A549 (cell line): ENCODE data around the gene KCNIP4. TPM values are rescaled to one million over a fixed set of nuclear protein-coding genes. Genes with fewer than 3 reads are reported as not detected.

Source experiments
- ATAC-seq, 2 experiments: fragments of 200-7000 bp in 1 of 2; fragments of >200 bp in 1 of 2; cut with Nextera tagmentation in 1 of 2; cut with Tn5 transposase in 1 of 2; 3 replicates each; pipeline versions ENCODE4 v1.8.0 to v1.9.1; 2018 to 2020; ENCODE audit warnings: mild to moderate bottlenecking in 1 of 2, moderate library complexity in 1 of 2
- CTCF ChIA-PET: fragments of 300-600 bp; sonication (Branson Sonifier 250); formaldehyde crosslinking; extraction: SDS; loops from one replicate; lab custom pipeline; 2021; ENCODE audit warnings: antibody characterized with exemption, inconsistent platforms; lab: Yijun Ruan, JAX
- POLR2A ChIA-PET: fragments of 350-600 bp; formaldehyde crosslinking; extraction: SDS; loops from one replicate; lab custom pipeline; 2021; ENCODE audit warnings: antibody characterized with exemption, inconsistent platforms; lab: Yijun Ruan, JAX
- DNase-seq, 2 experiments: peaks; one replicate each; pipeline versions ENCODE4 v3.0.0 to v3.0.0-alpha.2; 2011 to 2016; ENCODE audit warnings: low read depth in 1 of 2, low spot score in 1 of 2
- FAIRE-seq: peaks from 2 replicates; lab custom pipeline; 2011; peaks lifted over from hg19 to GRCh38; lab: Jason Lieb, UNC
- H3K27ac ChIP-seq, 2 experiments: fragments of >200 bp; sonication (Bioruptor Twin); formaldehyde crosslinking; 3 replicates each; pipeline ENCODE4 v1.5.1; 2016 to 2017
- H3K4me1 ChIP-seq: fragments of >200 bp; sonication (Bioruptor Twin); formaldehyde crosslinking; 3 replicates; pipeline ENCODE4 v1.6.1; 2016
- H3K4me2 ChIP-seq: fragments of >200 bp; sonication (Bioruptor Twin); formaldehyde crosslinking; 3 replicates; pipeline ENCODE4 v1.6.1; 2016
- H3K4me3 ChIP-seq: fragments of >200 bp; sonication (Bioruptor Twin); formaldehyde crosslinking; 3 replicates; pipeline ENCODE4 v1.5.1; 2016
- H3K9me3 ChIP-seq: fragments of >200 bp; sonication (Bioruptor Twin); formaldehyde crosslinking; 3 replicates; pipeline ENCODE4 v1.6.1; 2016
- BCL3 ChIP-seq: fragments of >200 bp; sonication (Bioruptor Twin); formaldehyde crosslinking; IDR thresholded peaks from 3 replicates; pipeline ENCODE4 v1.6.1; 2016
- CBX8 ChIP-seq: fragments of 200-600 bp; sonication (generic); IDR thresholded peaks from 2 replicates; pipeline ENCODE4 v1.6.1; 2016
- CEBPB ChIP-seq, 2 experiments: fragments of >200 bp in 1 of 2; sonication (Bioruptor Twin) in 1 of 2; formaldehyde crosslinking in 1 of 2; IDR thresholded peaks; 2 replicates each; pipeline ENCODE4 v1.6.1; 2012 to 2016
- CHD4 ChIP-seq: fragments of 200-600 bp; sonication (generic); IDR thresholded peaks from 2 replicates; pipeline ENCODE4 v1.6.1; 2016; ENCODE audit warnings: antibody characterized with exemption, mild to moderate bottlenecking, borderline replicate concordance
- E2F6 ChIP-seq: IDR thresholded peaks from 2 replicates; pipeline ENCODE4 v1.6.1; 2012; ENCODE audit warnings: low read depth, borderline replicate concordance
- EP300 ChIP-seq, 2 experiments: fragments of >200 bp; sonication (Bioruptor Twin); formaldehyde crosslinking; IDR thresholded peaks; 2 replicates in 1 of 2; 3 replicates in 1 of 2; pipeline ENCODE4 v1.6.1; 2016 to 2017
- FOSB ChIP-seq: fragments of 250-450 bp; sonication (Bioruptor Pico); IDR thresholded peaks from 2 replicates; pipeline ENCODE4 v1.5.0; 2020; ENCODE audit warnings: mild to moderate bottlenecking, moderate library complexity
- FOXS1 ChIP-seq: fragments of 250-450 bp; sonication (Bioruptor Pico); IDR thresholded peaks from 2 replicates; pipeline ENCODE4 v1.5.0; 2020; ENCODE audit warnings: mild to moderate bottlenecking, moderate library complexity
- GATA3 ChIP-seq: IDR thresholded peaks from 2 replicates; pipeline ENCODE4 v1.6.1; 2012; ENCODE audit warnings: borderline replicate concordance
- HOXA7 ChIP-seq: fragments of 250-450 bp; sonication (Bioruptor Pico); IDR thresholded peaks from 2 replicates; pipeline ENCODE4 v1.5.0; 2020; ENCODE audit warnings: mild to moderate bottlenecking, moderate library complexity
- HOXB13 ChIP-seq: fragments of 250-450 bp; sonication (Bioruptor Pico); IDR thresholded peaks from 2 replicates; pipeline ENCODE4 v1.5.0; 2020; ENCODE audit warnings: low read depth, mild to moderate bottlenecking, moderate library complexity
- JUNB ChIP-seq: fragments of >200 bp; sonication (Bioruptor Twin); formaldehyde crosslinking; IDR thresholded peaks from 2 replicates; pipeline ENCODE4 v1.6.1; 2016
- MAFK ChIP-seq: fragments of 450-650 bp; IDR thresholded peaks from 2 replicates; pipeline ENCODE4 v1.6.1; 2014; ENCODE audit not compliant: partially characterized antibody
- MAX ChIP-seq: IDR thresholded peaks from 2 replicates; pipeline ENCODE4 v1.6.1; 2012
- MAZ ChIP-seq: fragments of 150-350 bp; IDR thresholded peaks from 2 replicates; pipeline ENCODE4 v1.6.1; 2014; ENCODE audit warnings: antibody characterized with exemption, low read depth, low read length, borderline replicate concordance
- MYC ChIP-seq: IDR thresholded peaks from 2 replicates; pipeline ENCODE4 v1.6.1; 2012; ENCODE audit warnings: mild to moderate bottlenecking, inconsistent platforms, low read length, improper control_type of control experiment, borderline replicate concordance
- NFE2L2 ChIP-seq: fragments of 150-350 bp; conservative IDR thresholded peaks from 2 replicates; pipeline ENCODE4 v1.6.1; 2014; ENCODE audit warnings: low read length
- PHF8 ChIP-seq: fragments of 200-600 bp; sonication (generic); IDR thresholded peaks from 2 replicates; pipeline ENCODE4 v1.6.1; 2016; ENCODE audit warnings: low read depth, mild to moderate bottlenecking, antibody characterized with exemption, moderate library complexity, borderline replicate concordance
- REST ChIP-seq: fragments of 200-600 bp; sonication (generic); IDR thresholded peaks from 2 replicates; pipeline ENCODE4 v1.6.1; 2016; ENCODE audit warnings: antibody characterized with exemption, mild to moderate bottlenecking, moderate library complexity
- RNF2 ChIP-seq: fragments of 200-600 bp; sonication (generic); IDR thresholded peaks from 2 replicates; pipeline ENCODE4 v1.6.1; 2016; ENCODE audit warnings: low read depth, mild to moderate bottlenecking, antibody characterized with exemption, moderate library complexity, borderline replicate concordance
- SREBF2 ChIP-seq: fragments of 450-650 bp; IDR thresholded peaks from 2 replicates; pipeline ENCODE4 v1.6.1; 2014; ENCODE audit warnings: mild to moderate bottlenecking, moderate library complexity
- TP53 ChIP-seq: fragments of 250-450 bp; sonication (Bioruptor Pico); IDR thresholded peaks from 2 replicates; pipeline ENCODE4 v1.5.0; 2021; ENCODE audit warnings: mild to moderate bottlenecking, moderate library complexity
- ZFP36 ChIP-seq: fragments of 450-650 bp; IDR thresholded peaks from 2 replicates; pipeline ENCODE4 v1.6.1; 2014; ENCODE audit warnings: borderline replicate concordance; ENCODE audit not compliant: partially characterized antibody
- WGBS: methylation state at CpG from one replicate; pipeline ENCODE4 v1.1.6; 2017; ENCODE audit errors: missing lambda C conversion rate; 5-methylcytosine and 5-hydroxymethylcytosine counted together
- polyA plus RNA-seq, 4 experiments: library from polyadenylated mRNA; depleted of rRNA in 3 of 4; stranded (reverse); fragments of >200 nt; fragmentation: RNase III in 1 of 4; extraction: RNeasy Plus Mini Kit Qiagen cat#74134 plus additional on column Dnase treatment in 1 of 4; gene quantifications; 2 replicates in 3 of 4; 3 replicates in 1 of 4; pipeline ENCODE4 v1.2.3, GENCODE V29; 2011 to 2017
- TF ChIP-seq, protein P1 (sequence below): fragments of 250-450 bp; sonication (Bioruptor Pico); IDR thresholded peaks from 2 replicates; pipeline ENCODE4 v1.5.0; 2021; ENCODE audit warnings: mild to moderate bottlenecking, moderate library complexity, borderline replicate concordance

KCNIP4 gene
- polyA plus RNA-seq, 2 of the 4 experiments (the other 2 are of a cell fraction) = not detected

- TF ChIP-seq FOXS1 (CRISPR knock-in tag) (no peak), MAFK (peak; percentile 12), PHF8 (no peak), CBX8 (no peak), HOXB13 (no peak)
- TF ChIP-seq, protein P1, sequence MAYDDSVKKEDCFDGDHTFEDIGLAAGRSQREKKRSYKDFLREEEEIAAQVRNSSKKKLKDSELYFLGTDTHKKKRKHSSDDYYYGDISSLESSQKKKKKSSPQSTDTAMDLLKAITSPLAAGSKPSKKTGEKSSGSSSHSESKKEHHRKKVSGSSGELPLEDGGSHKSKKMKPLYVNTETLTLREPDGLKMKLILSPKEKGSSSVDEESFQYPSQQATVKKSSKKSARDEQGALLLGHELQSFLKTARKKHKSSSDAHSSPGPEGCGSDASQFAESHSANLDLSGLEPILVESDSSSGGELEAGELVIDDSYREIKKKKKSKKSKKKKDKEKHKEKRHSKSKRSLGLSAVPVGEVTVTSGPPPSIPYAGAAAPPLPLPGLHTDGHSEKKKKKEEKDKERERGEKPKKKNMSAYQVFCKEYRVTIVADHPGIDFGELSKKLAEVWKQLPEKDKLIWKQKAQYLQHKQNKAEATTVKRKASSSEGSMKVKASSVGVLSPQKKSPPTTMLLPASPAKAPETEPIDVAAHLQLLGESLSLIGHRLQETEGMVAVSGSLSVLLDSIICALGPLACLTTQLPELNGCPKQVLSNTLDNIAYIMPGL (CRISPR knock-in tag) = no peak
- ATAC-seq = no peak
- POLR2A ChIA-PET = no interaction called here
Measured at GRCh38 chr4:21226637-21227538, 721.7 kb downstream of the KCNIP4 start.

DNA sequence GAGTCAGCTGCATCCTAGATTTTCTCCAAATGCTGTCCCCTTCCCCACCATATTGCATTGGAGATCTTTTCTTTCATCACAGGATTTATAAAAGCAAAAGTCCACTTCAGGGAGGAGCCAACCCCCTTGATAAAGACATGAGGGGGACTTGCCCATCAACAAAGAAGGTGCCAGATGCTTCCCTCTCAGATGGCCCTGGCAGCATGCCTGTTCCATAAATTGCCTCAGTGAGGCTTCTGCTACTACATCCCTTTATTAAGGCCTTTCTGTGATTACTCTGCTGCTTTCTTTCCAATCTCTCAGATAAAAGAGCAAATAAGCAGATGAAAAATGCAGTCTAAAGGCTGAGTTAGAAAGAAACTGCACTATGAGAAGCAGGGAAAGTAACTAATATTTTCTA lies 736.7 kb downstream of the KCNIP4 start:
- no peak overlapping the region for H3K27ac ChIP-seq
- POLR2A ChIA-PET = no interaction called here
- DNase-seq (no peak), FAIRE-seq (no peak), ATAC-seq (no peak)
- CTCF ChIA-PET = no interaction called here
- TF ChIP-seq GATA3 (no peak), CHD4 (no peak), NFE2L2 (no peak), MAX (no peak), SREBF2 (no peak), FOXS1 (CRISPR knock-in tag) (no peak), HOXB13 (no peak), RNF2 (no peak), REST (no peak), EP300 (IDR thresholded peaks at IDR 0.05) (no peak), JUNB (no peak), CEBPB (IDR thresholded peaks at IDR 0.05) (no peak)
- no peaks in the 10 kb centered on the region for H3K4me1 ChIP-seq
- no peaks in the 10 kb centered on the region for H3K9me3 ChIP-seq
- no peak overlapping the region for H3K4me2 ChIP-seq
- H3K4me3 ChIP-seq = no peak overlapping the region

More at GRCh38 chr4:21226637-21227538, 721.7 kb downstream of the KCNIP4 start:
- Histone ChIP-seq H3K4me1 (no peaks in the 10 kb centered on the region), H3K27ac (no peak overlapping the region), H3K4me2 (no peak overlapping the region), H3K4me3 (no peak overlapping the region), H3K9me3 (no peaks in the 10 kb centered on the region)
- 0% methylated on average over 2 of the region's 2 CpGs for WGBS
- no peak for FAIRE-seq
- no peak for DNase-seq
- CTCF ChIA-PET = no interaction called here

DNA sequence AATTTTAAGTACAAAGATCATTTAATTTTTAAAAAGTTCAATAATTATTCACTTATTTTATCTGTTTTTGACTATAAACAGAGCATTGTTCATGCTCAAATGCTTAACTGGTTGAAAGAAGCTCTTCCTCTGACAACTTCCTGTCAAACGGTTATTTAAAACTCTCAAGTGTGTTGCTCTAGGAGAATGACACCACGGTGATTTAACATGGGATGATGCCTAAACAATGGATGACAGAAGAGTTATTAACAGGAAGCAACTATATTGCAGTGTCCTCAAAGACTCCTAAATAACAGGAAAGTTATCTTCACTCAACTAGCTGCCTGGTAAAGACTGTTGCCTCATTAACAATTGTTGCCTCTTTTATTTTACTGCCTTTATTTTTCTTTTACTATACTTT lies 738.7 kb downstream of the KCNIP4 start:
- no peaks in the 10 kb centered on the region for H3K9me3 ChIP-seq
- H3K4me1 ChIP-seq = no peaks in the 10 kb centered on the region
- ChIA-PET POLR2A (no interaction called here), CTCF (no interaction called here)
- no peak for FAIRE-seq
- no peak for DNase-seq
- no peak for ATAC-seq
- TF ChIP-seq E2F6 = no peak
- no peak for TF ChIP-seq CHD4
- no peak for TF ChIP-seq HOXA7 (CRISPR knock-in tag)
- TF ChIP-seq MYC = no peak
- no peak for TF ChIP-seq TP53 (CRISPR knock-in tag)
- no peak for TF ChIP-seq MAZ
- no peak for TF ChIP-seq BCL3
- no peak for TF ChIP-seq FOSB (CRISPR knock-in tag)
- TF ChIP-seq ZFP36 = no peak
- no peak overlapping the region for H3K4me2 ChIP-seq
- WGBS = 0% methylated on average over 2 of the region's 2 CpGs
- no peak overlapping the region for H3K4me3 ChIP-seq
- no peak overlapping the region for H3K27ac ChIP-seq
